HEK293 (cell line): ENCODE measurements around the gene AKR1C3.

ENCODE experiments used
- CTCF ChIA-PET: fragments of 350-600 bp; formaldehyde crosslinking; extraction: SDS; loops from one replicate; lab custom pipeline; 2021; ENCODE audit warnings: antibody characterized with exemption; lab: Yijun Ruan, JAX
- POLR2A ChIA-PET: fragments of 300-600 bp; formaldehyde crosslinking; extraction: SDS; loops from one replicate; lab custom pipeline; 2020; ENCODE audit warnings: antibody characterized with exemption, inconsistent platforms; lab: Yijun Ruan, JAX
- H3K27ac ChIP-seq: fragments of 200-500 bp; sonication (Bioruptor generic); 2 replicates; pipeline ENCODE4 v1.5.1; 2014; ENCODE audit warnings: low read depth, low read length, control low read depth, inconsistent platforms; ENCODE audit errors: extremely low read depth
- H3K36me3 ChIP-seq, 2 experiments: fragments of 200-500 bp in 1 of 2; sonication (Bioruptor generic) in 1 of 2; 1 replicate in 1 of 2; 2 replicates in 1 of 2; pipeline ENCODE4 v1.5.1; 2014 to 2017; ENCODE audit warnings: inconsistent platforms in 2 of 2, low read length in 2 of 2; ENCODE audit not compliant: control insufficient read depth in 2 of 2, insufficient read depth in 1 of 2
- H3K4me1 ChIP-seq: fragments of 200-500 bp; sonication (Bioruptor generic); 2 replicates; pipeline ENCODE4 v1.5.1; 2014; ENCODE audit warnings: mild to moderate bottlenecking, low read length, inconsistent platforms; ENCODE audit not compliant: control insufficient read depth, insufficient read depth
- H3K4me3 ChIP-seq: 2 replicates; pipeline ENCODE4 v1.5.1; 2011; ENCODE audit warnings: low read depth, mild to moderate bottlenecking, control low read depth, low read length, moderate library complexity
- H3K9me3 ChIP-seq: fragments of 200-500 bp; sonication (Bioruptor generic); 2 replicates; pipeline ENCODE4 v1.5.1; 2014; ENCODE audit warnings: low read depth, low read length, inconsistent platforms; ENCODE audit not compliant: control insufficient read depth, insufficient read depth
- HOXD13 ChIP-seq: sonication (generic); formaldehyde crosslinking; IDR thresholded peaks from 2 replicates; pipeline ENCODE4 v1.8.0; 2022; ENCODE audit warnings: missing genetic modification reagents, borderline replicate concordance
- INSM2 ChIP-seq: fragments of 450-650 bp; formaldehyde crosslinking; IDR thresholded peaks from 2 replicates; pipeline ENCODE4 v1.5.1; 2016; ENCODE audit warnings: missing biosample characterization, missing genetic modification characterization
- PATZ1 ChIP-seq: fragments of 450-650 bp; formaldehyde crosslinking; IDR thresholded peaks from 2 replicates; pipeline ENCODE4 v1.5.1; 2016; ENCODE audit warnings: missing biosample characterization, missing genetic modification characterization
- PRDM1 ChIP-seq: fragments of 450-650 bp; formaldehyde crosslinking; IDR thresholded peaks from 2 replicates; pipeline ENCODE4; 2016; ENCODE audit warnings: missing biosample characterization, missing genetic modification characterization
- PRDM4 ChIP-seq: fragments of 450-650 bp; formaldehyde crosslinking; IDR thresholded peaks from 2 replicates; pipeline ENCODE4 v1.5.1; 2017; ENCODE audit warnings: missing biosample characterization, missing genetic modification characterization
- SALL2 ChIP-seq: fragments of 450-650 bp; formaldehyde crosslinking; IDR thresholded peaks from 2 replicates; pipeline ENCODE4 v1.5.0; 2017; ENCODE audit warnings: missing biosample characterization, mild to moderate bottlenecking, missing genetic modification characterization, borderline replicate concordance
- SP3 ChIP-seq: fragments of 450-650 bp; formaldehyde crosslinking; IDR thresholded peaks from 2 replicates; pipeline ENCODE4 v1.5.1; 2016; ENCODE audit warnings: missing biosample characterization, missing genetic modification characterization
- TCF7L2 ChIP-seq: IDR thresholded peaks from 2 replicates; pipeline ENCODE4 v1.6.1; 2011; ENCODE audit warnings: low read depth, mild to moderate bottlenecking, inconsistent platforms, low read length, moderate library complexity, borderline replicate concordance
- TRIM28 ChIP-seq: IDR thresholded peaks from 2 replicates; pipeline ENCODE4 v1.6.1; 2011; ENCODE audit warnings: low read length, control low read depth, borderline replicate concordance
- TSHZ1 ChIP-seq: fragments of 450-650 bp; formaldehyde crosslinking; IDR thresholded peaks from 2 replicates; pipeline ENCODE4 v1.5.1; 2016; ENCODE audit warnings: missing biosample characterization, missing genetic modification characterization, borderline replicate concordance
- ZBTB49 ChIP-seq: fragments of 450-650 bp; formaldehyde crosslinking; IDR thresholded peaks from 2 replicates; pipeline ENCODE4 v1.5.1; 2016; ENCODE audit warnings: missing biosample characterization, missing genetic modification characterization, low read depth
- ZFP37 ChIP-seq: fragments of 450-650 bp; formaldehyde crosslinking; IDR thresholded peaks from 2 replicates; pipeline ENCODE4 v1.5.1; 2016; ENCODE audit warnings: missing biosample characterization, missing genetic modification characterization
- ZFP69B ChIP-seq: fragments of 450-650 bp; formaldehyde crosslinking; IDR thresholded peaks from 2 replicates; pipeline ENCODE4 v1.5.1; 2016; ENCODE audit warnings: missing biosample characterization, missing genetic modification characterization
- ZNF140 ChIP-seq: fragments of 450-650 bp; formaldehyde crosslinking; IDR thresholded peaks from 2 replicates; pipeline ENCODE4 v1.5.1; 2016; ENCODE audit warnings: missing biosample characterization, missing genetic modification characterization
- ZNF16 ChIP-seq: fragments of 450-650 bp; formaldehyde crosslinking; IDR thresholded peaks from 2 replicates; pipeline ENCODE4 v1.5.1; 2016; ENCODE audit warnings: low read depth, missing biosample characterization, missing genetic modification characterization
- ZNF211 ChIP-seq: fragments of 450-650 bp; formaldehyde crosslinking; IDR thresholded peaks from 2 replicates; pipeline ENCODE4 v1.5.1; 2016; ENCODE audit warnings: low read depth, missing biosample characterization, missing genetic modification characterization
- ZNF239 ChIP-seq: fragments of 450-650 bp; formaldehyde crosslinking; IDR thresholded peaks from 2 replicates; pipeline ENCODE4 v1.5.1; 2016; ENCODE audit warnings: missing biosample characterization, missing genetic modification characterization
- ZNF274 ChIP-seq, 2 experiments: fragments of 200-500 bp in 1 of 2; fragments of 450-650 bp in 1 of 2; sonication (Bioruptor generic) in 1 of 2; formaldehyde crosslinking in 1 of 2; IDR thresholded peaks; 2 replicates each; pipeline versions ENCODE4 v1.5.1 to v1.6.1; 2014 to 2016; ENCODE audit warnings: borderline replicate concordance in 1 of 2, inconsistent platforms in 1 of 2, low read length in 1 of 2, missing biosample characterization in 1 of 2, missing genetic modification characterization in 1 of 2
- ZNF37A ChIP-seq: fragments of 450-650 bp; IDR thresholded peaks from 2 replicates; pipeline ENCODE4 v1.5.1; 2018; ENCODE audit warnings: missing biosample characterization, missing genetic modification characterization
- ZNF433 ChIP-seq: fragments of 450-650 bp; formaldehyde crosslinking; IDR thresholded peaks from 2 replicates; pipeline ENCODE4 v1.5.1; 2016; ENCODE audit warnings: missing biosample characterization, missing genetic modification characterization, low read depth
- ZNF48 ChIP-seq: fragments of 450-650 bp; formaldehyde crosslinking; IDR thresholded peaks from 2 replicates; pipeline ENCODE4 v1.5.1; 2016; ENCODE audit warnings: missing biosample characterization, missing genetic modification characterization
- ZNF555 ChIP-seq: fragments of 450-650 bp; formaldehyde crosslinking; conservative IDR thresholded peaks from 2 replicates; pipeline ENCODE4 v1.5.1; 2017; ENCODE audit warnings: missing biosample characterization, mild to moderate bottlenecking, missing genetic modification characterization, inconsistent platforms

Gene AKR1C3

GRCh38 chr10:5078547-5079180 lies 15.6 kb upstream of the AKR1C3 start:
- Histone ChIP-seq H3K36me3 (no peaks in the 10 kb centered on the region), H3K27ac (no peak overlapping the region)
- POLR2A ChIA-PET: no interaction called here
- no peak for TF ChIP-seq ZBTB49 (tag by site-specific recombination)
- no peak for TF ChIP-seq PATZ1 (tag by site-specific recombination)
- TF ChIP-seq ZNF274 (IDR thresholded peaks at IDR 0.05; ENCODE audit: low read length): no peak
- TF ChIP-seq ZNF274 (tag by site-specific recombination; IDR thresholded peaks at IDR 0.05; ENCODE audit: borderline replicate concordance): no peak
- no peak for TF ChIP-seq TSHZ1 (tag by site-specific recombination)
- TF ChIP-seq TCF7L2: no peak
- TF ChIP-seq INSM2 (tag by site-specific recombination): no peak
- no peak for TF ChIP-seq ZNF37A (tag by site-specific recombination)
- no peak for TF ChIP-seq ZFP37 (tag by site-specific recombination)
- no peak for TF ChIP-seq ZNF239 (tag by site-specific recombination)
- no peak for TF ChIP-seq ZNF140 (tag by site-specific recombination)
- TF ChIP-seq ZNF555 (tag by site-specific recombination): no peak
- no peak for TF ChIP-seq SP3 (tag by site-specific recombination)
- TF ChIP-seq, all 188 proteins: peak for 0
- CTCF ChIA-PET: interaction anchor here (0.6 kb wide), 1 partner anchor 459 kb away, joined by 3 read pairs; no protein-coding TSS in a partner anchor
- Histone ChIP-seq H3K4me1 (no peaks in the 10 kb centered on the region), H3K9me3 (no peaks in the 10 kb centered on the region), H3K4me3 (no peak overlapping the region)

- H3K4me1 ChIP-seq: no peaks in the 10 kb centered on the region
- no peaks in the 10 kb centered on the region for H3K9me3 ChIP-seq
- H3K4me3 ChIP-seq: no peak overlapping the region
- H3K36me3 ChIP-seq: no peaks in the 10 kb centered on the region
- no peak overlapping the region for H3K27ac ChIP-seq
- ChIA-PET CTCF (interaction anchor here (0.6 kb wide), 1 partner anchor 458 kb away, joined by 3 read pairs; no protein-coding TSS in a partner anchor), POLR2A (no interaction called here)
- TF ChIP-seq HOXD13 (no peak), SALL2 (tag by site-specific recombination) (no peak), ZNF48 (tag by site-specific recombination) (no peak), PRDM4 (no peak), PRDM1 (tag by site-specific recombination) (no peak), ZFP69B (tag by site-specific recombination) (no peak), ZNF211 (tag by site-specific recombination) (no peak), ZNF16 (no peak), ZNF433 (no peak), TRIM28 (no peak), ZNF37A (tag by site-specific recombination) (no peak)
These were observed 14.8 kb upstream of the AKR1C3 start for GRCh38 chr10:5079306-5079830.
